Testis (tissue), 3 donors: ENCODE results near the gene PHRF1. TPM values are rescaled to one million over a fixed set of nuclear protein-coding genes. Genes with fewer than 3 reads are reported as not detected.

Experiments used
- DNase-seq: peaks from one replicate; pipeline ENCODE4 v3.0.0-alpha.2; 2019
- H3K27ac ChIP-seq, 2 donors: fragments of 200-600 bp; sonication (generic); one replicate each; pipeline ENCODE4 v1.5.1; 2019
- H3K27me3 ChIP-seq: fragments of 200-600 bp; sonication (generic); one replicate; pipeline ENCODE4 v1.5.1; 2019
- H3K36me3 ChIP-seq: fragments of 200-600 bp; sonication (generic); one replicate; pipeline ENCODE4 v1.5.1; 2017; ENCODE audit warnings: low read depth; ENCODE audit errors: missing control alignments
- H3K4me1 ChIP-seq: fragments of 200-600 bp; sonication (generic); one replicate; pipeline ENCODE4 v1.5.1; 2019
- H3K4me3 ChIP-seq, 2 donors: fragments of 200-600 bp; sonication (generic); one replicate each; pipeline ENCODE4 v1.5.1; 2017 to 2019
- H3K9me3 ChIP-seq: fragments of 200-600 bp; sonication (generic); one replicate; pipeline ENCODE4 v1.5.1; 2017
- POLR2A ChIP-seq: fragments of 450-650 bp; IDR thresholded peaks from one replicate; pipeline ENCODE4 v1.6.1; 2017; ENCODE audit warnings: antibody characterized with exemption, mild to moderate bottlenecking, moderate library complexity
- WGBS, 2 donors: methylation state at CpG; one replicate each; pipeline ENCODE4 v1.1.5; 2018; 5-methylcytosine and 5-hydroxymethylcytosine counted together
- intact Hi-C: fragments of 100-400 bp; cut with DNase I; formaldehyde crosslinking; loops from one replicate; pipeline ENCODE4 v1.15.1; 2023; ENCODE audit warnings: low total_unique reads
- polyA plus RNA-seq: library from polyadenylated mRNA; stranded (reverse); fragments of 350-450 nt; fragmentation: Illumina TruSeq; extraction: RNeasy Lipid Tissue Mini Kit (QIAGEN cat#74804); gene quantifications from one replicate; pipeline ENCODE4 v1.2.3, GENCODE V29; 2014; ENCODE audit warnings: low read depth, low replicate concordance; ENCODE audit not compliant: insufficient read depth
- total RNA-seq, 2 donors: library from RNA; depleted of rRNA; stranded (reverse); fragments of >200 nt; gene quantifications; one replicate each; pipeline ENCODE4 v1.2.3, GENCODE V29; 2016
- TF ChIP-seq, protein P1 (sequence below), 3 experiments: fragments of 450-650 bp in 2 of 3; fragments of 200-600 bp in 1 of 3; sonication (generic) in 1 of 3; IDR thresholded peaks; one replicate each; pipeline ENCODE4 v1.5.1; 2016 to 2019; ENCODE audit warnings: antibody characterized with exemption in 3 of 3, mild to moderate bottlenecking in 2 of 3, moderate library complexity in 1 of 3

The PHRF1 gene
- total and polyA plus RNA-seq, 3 donors from 2014 or later, result 30.2 to 74.4 (median 62.9) TPM

DNA sequence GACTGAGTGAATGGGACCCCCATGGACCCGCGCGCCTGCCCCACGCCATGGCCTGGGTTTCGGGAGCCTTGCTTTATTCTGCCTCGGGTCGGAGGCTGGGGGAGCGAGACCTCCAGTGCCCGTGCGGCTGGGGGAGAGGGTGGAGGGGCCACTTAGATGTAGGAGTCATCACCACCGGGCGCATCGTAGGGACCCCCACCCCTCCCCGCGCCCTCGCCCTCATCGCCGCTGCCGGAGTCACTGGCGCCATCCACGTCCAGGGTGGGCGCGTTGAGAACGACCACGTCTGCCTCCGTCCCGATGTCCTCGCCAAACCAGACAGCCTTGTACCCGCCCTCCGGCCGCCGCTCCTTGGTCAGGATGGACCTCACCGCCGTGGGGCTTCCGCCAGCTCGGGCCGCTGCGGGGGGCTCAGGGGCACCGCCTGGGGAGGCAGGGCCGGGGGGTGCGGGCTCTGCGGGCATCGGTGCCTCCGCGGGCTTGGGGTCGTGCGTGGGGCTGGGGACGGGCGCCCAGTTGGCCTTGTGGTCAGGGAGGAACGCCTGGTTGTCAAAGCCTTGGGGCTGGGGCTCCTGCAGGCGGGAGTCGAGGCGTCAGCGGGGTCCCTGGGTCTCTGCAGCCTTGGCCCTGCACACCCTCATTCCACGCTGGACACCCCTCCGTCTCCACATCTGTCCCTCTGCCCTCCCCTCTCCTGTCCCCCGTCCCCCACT is 41.1 kb downstream of the PHRF1 start:
- no peak for TF ChIP-seq POLR2A
- TF ChIP-seq, protein P1, sequence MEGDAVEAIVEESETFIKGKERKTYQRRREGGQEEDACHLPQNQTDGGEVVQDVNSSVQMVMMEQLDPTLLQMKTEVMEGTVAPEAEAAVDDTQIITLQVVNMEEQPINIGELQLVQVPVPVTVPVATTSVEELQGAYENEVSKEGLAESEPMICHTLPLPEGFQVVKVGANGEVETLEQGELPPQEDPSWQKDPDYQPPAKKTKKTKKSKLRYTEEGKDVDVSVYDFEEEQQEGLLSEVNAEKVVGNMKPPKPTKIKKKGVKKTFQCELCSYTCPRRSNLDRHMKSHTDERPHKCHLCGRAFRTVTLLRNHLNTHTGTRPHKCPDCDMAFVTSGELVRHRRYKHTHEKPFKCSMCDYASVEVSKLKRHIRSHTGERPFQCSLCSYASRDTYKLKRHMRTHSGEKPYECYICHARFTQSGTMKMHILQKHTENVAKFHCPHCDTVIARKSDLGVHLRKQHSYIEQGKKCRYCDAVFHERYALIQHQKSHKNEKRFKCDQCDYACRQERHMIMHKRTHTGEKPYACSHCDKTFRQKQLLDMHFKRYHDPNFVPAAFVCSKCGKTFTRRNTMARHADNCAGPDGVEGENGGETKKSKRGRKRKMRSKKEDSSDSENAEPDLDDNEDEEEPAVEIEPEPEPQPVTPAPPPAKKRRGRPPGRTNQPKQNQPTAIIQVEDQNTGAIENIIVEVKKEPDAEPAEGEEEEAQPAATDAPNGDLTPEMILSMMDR (IDR thresholded peaks at IDR 0.05), result no peak
- intact Hi-C loops, result no loop called here
- no peak overlapping the region for H3K27ac ChIP-seq
- DNase-seq, result no peak
- H3K27me3 ChIP-seq, result no peaks in the 10 kb centered on the region
- H3K4me3 ChIP-seq, result no peak overlapping the region
- WGBS, 2 donors, result 94% methylated on average over 36 to 57 of the region's 57 CpGs
- peaks cover 15% of the 10 kb centered on the region for H3K4me1 ChIP-seq
- H3K36me3 ChIP-seq, result no peaks in the 10 kb centered on the region
- H3K9me3 ChIP-seq, result no peaks in the 10 kb centered on the region

- WGBS, 2 donors, result 73 to 94% methylated on average over 3 to 25 of the region's 25 CpGs
- TF ChIP-seq, protein P1 (IDR thresholded peaks at IDR 0.05), result no peak
- no peak for TF ChIP-seq POLR2A
- Histone ChIP-seq H3K4me1 (peaks cover 14% of the 10 kb centered on the region), H3K27ac (no peak overlapping the region), H3K4me3 (no peak overlapping the region), H3K9me3 (no peaks in the 10 kb centered on the region), H3K27me3 (no peaks in the 10 kb centered on the region), H3K36me3 (no peaks in the 10 kb centered on the region)
- intact Hi-C loops, result no loop called here
- no peak for DNase-seq
These were observed 41.8 kb downstream of the PHRF1 start for GRCh38 chr11:617912-618682.

DNA sequence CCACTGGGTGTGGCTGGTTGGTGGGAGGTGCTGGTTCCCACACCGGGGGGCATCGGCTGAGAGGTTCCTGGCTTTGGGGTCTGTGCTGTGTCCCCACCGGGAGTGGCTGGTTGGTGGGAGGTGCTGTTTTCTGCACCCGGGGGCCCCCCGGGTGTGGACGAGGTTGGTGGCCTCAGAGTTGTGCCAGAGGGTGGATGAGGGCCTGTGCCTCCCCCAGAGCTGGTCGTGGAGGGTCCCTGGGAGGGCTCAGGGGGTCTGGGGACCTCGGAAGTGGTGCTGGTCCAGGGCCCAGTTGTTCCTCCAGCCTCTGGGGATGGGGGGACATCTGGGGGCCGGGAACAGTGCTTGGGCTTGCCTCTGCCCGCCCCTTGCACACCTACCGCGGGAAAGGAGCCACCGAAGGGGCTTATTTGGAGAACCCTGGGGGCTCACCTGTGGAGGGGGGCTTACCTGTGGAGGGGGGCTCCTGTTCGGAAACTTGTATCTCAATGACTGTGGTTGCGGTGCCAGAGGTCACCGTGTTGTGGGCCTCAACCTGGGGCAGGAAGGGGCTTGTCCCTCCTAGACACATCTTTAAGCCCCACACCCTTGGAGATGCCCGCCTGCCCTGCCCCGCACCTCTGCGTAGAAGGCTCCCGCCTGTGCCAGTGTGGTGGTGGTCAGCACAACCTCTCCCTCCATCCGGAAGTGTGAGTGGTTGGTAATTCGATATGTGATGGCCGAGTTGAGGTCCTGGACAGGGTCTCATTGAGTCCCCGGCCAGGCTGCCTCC is 42.8 kb downstream of the PHRF1 start:
- Histone ChIP-seq H3K9me3 (no peaks in the 10 kb centered on the region), H3K27ac (no peak overlapping the region), H3K27me3 (no peaks in the 10 kb centered on the region), H3K4me3 (no peak overlapping the region), H3K4me1 (peaks cover 12% of the 10 kb centered on the region), H3K36me3 (no peaks in the 10 kb centered on the region)
- 81 to 92% methylated on average over 4 to 23 of the region's 24 CpGs for WGBS, 2 donors
- no peak for DNase-seq
- intact Hi-C loops, result no loop called here
- TF ChIP-seq, protein P1 (IDR thresholded peaks at IDR 0.05), result no peak

GRCh38 chr11:619628-620050 is 43.4 kb downstream of the PHRF1 start:
- WGBS, 2 donors, result 87 to 91% methylated on average over 3 to 22 of the region's 22 CpGs
- TF ChIP-seq, protein P1 (IDR thresholded peaks at IDR 0.05), result no peak
- no peak for TF ChIP-seq POLR2A
- H3K9me3 ChIP-seq, result no peaks in the 10 kb centered on the region
- H3K4me3 ChIP-seq, result no peak overlapping the region
- no peak for DNase-seq
- intact Hi-C loops, result no loop called here
- no peaks in the 10 kb centered on the region for H3K27me3 ChIP-seq
- no peaks in the 10 kb centered on the region for H3K36me3 ChIP-seq
- no peak overlapping the region for H3K27ac ChIP-seq
- H3K4me1 ChIP-seq, result peaks cover 6% of the 10 kb centered on the region
